B cell (primary cell): ENCODE measurements around the gene LAMA2.

Experiments
- CTCF ChIP-seq: fragments of 200-600 bp; IDR thresholded peaks from one replicate; pipeline ENCODE4 v1.8.0; 2022; ENCODE audit warnings: antibody characterized with exemption, mild to moderate bottlenecking
- EZH2 ChIP-seq: IDR thresholded peaks from 2 replicates; pipeline ENCODE4 v1.6.1; 2012; ENCODE audit warnings: borderline replicate concordance, low read depth, mild to moderate bottlenecking, moderate library complexity, low read length; ENCODE audit not compliant: insufficient read depth, poor library complexity, severe bottlenecking

- no peak for TF ChIP-seq CTCF
- no peak for TF ChIP-seq EZH2
Observed at GRCh38 chr6:129426343-129426742, 543.4 kb downstream of the LAMA2 start.
